Bronchial epithelial cell (primary cell): ENCODE measurements around the gene CYB5R3. TPM values are rescaled to one million over a fixed set of nuclear protein-coding genes. Genes with fewer than 3 reads are reported as not detected.
A peak's percentile ranks its signal among the peaks of the same experiment; 100 is the strongest.

Experiments
- DNase-seq: peaks from one replicate; pipeline ENCODE4 v3.0.0-alpha.2; 2010; ENCODE audit warnings: low read depth
- FAIRE-seq: peaks from 2 replicates; lab custom pipeline; 2011; peaks lifted over from hg19 to GRCh38; lab: Jason Lieb, UNC
- H3K27me3 ChIP-seq: 2 replicates; pipeline ENCODE4 v1.5.1; 2011; ENCODE audit warnings: low read length; ENCODE audit not compliant: control insufficient read depth, insufficient read depth
- H3K36me3 ChIP-seq: 2 replicates; pipeline ENCODE4 v1.5.1; 2011; ENCODE audit warnings: low read length; ENCODE audit not compliant: control insufficient read depth, insufficient read depth
- H3K4me3 ChIP-seq: 2 replicates; pipeline ENCODE4 v1.5.1; 2011; ENCODE audit warnings: mild to moderate bottlenecking, low read depth, low read length, control low read depth
- CTCF ChIP-seq: IDR thresholded peaks from 2 replicates; pipeline ENCODE4 v1.5.1; 2011; ENCODE audit warnings: mild to moderate bottlenecking, moderate library complexity, low read length, control low read depth, inconsistent platforms; ENCODE audit not compliant: insufficient read depth, severe bottlenecking
- total RNA-seq: library from RNA; depleted of rRNA; stranded (reverse); fragments of >200 nt; gene quantifications from 2 replicates; pipeline ENCODE4 v1.2.1, GENCODE V29; 2014

The CYB5R3 gene
- total RNA-seq, 1 donor from 2014 or later = 9.0 TPM

- Histone ChIP-seq H3K36me3 (peaks cover 39% of the 10 kb centered on the region), H3K4me3 (no peak overlapping the region), H3K27me3 (no peaks in the 10 kb centered on the region)
- no peak for TF ChIP-seq CTCF
- FAIRE-seq (peak; percentile 83), DNase-seq (no peak)
These were observed 52.2 kb downstream of the CYB5R3 start for GRCh38 chr22:42596863-42597530.

GRCh38 chr22:42596336-42596735 lies 52.9 kb downstream of the CYB5R3 start:
- peak; percentile 62 for FAIRE-seq
- no peaks in the 10 kb centered on the region for H3K27me3 ChIP-seq
- no peak for DNase-seq
- TF ChIP-seq CTCF = no peak
- H3K36me3 ChIP-seq = peaks cover 41% of the 10 kb centered on the region
- no peak overlapping the region for H3K4me3 ChIP-seq

GRCh38 chr22:42595434-42595833 lies 53.8 kb downstream of the CYB5R3 start:
- Histone ChIP-seq H3K27me3 (no peaks in the 10 kb centered on the region), H3K4me3 (no peak overlapping the region), H3K36me3 (peaks cover 39% of the 10 kb centered on the region)
- FAIRE-seq = peak; percentile 62
- no peak for DNase-seq
- no peak for TF ChIP-seq CTCF

GRCh38 chr22:42591987-42592386 lies 57.2 kb downstream of the CYB5R3 start:
- Histone ChIP-seq H3K4me3 (no peak overlapping the region), H3K27me3 (no peaks in the 10 kb centered on the region), H3K36me3 (peaks cover 36% of the 10 kb centered on the region)
- DNase-seq (no peak), FAIRE-seq (no peak)
- TF ChIP-seq CTCF = no peak

- Histone ChIP-seq H3K27me3 (no peaks in the 10 kb centered on the region), H3K4me3 (no peak overlapping the region), H3K36me3 (peaks cover 30% of the 10 kb centered on the region)
- FAIRE-seq (no peak), DNase-seq (no peak)
- no peak for TF ChIP-seq CTCF
These were observed 61.5 kb downstream of the CYB5R3 start for GRCh38 chr22:42587588-42588175.
